DMS114 treated with DMSO at 0.1 percent for 48 hours (cell line): Measurements from ENCODE around the gene C2orf66.

Experiments used
- DNase-seq: peaks from one replicate; lab custom pipeline; 2025; ENCODE audit not compliant: unreplicated experiment; lab: John Stamatoyannopoulos, UW

C2orf66 gene

GRCh38 chr2:196809260-196809659, at the start of gene C2orf66:
TSS of gene C2orf66 (minus strand) at chr2:196809355. CDS start at chr2:196809336, 19 bp downstream.
- DNase-seq, result no peak

DNA sequence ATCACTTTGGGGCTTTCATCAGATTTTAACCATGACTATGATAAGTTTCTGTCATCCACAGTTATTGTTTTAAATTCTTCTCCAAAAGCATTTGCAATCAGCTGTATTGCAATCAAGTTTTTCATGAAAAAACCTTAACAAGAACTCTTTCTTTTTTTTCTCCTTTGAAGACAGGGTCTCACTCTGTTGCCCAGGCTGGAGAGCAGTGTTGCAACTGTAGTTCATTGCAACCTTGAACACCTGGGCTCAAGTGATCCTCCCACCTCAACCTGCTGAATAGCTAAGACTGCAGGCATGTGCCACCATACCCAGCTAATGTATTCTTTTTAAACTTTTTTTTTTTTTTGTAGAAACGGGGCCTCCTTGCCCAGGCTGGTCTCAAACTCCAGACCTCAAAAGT, 45.5 kb upstream of the C2orf66 start:
- no peak for DNase-seq

GRCh38 chr2:196853301-196854087, 44.3 kb upstream of the C2orf66 start:
- no peak for DNase-seq

DNA sequence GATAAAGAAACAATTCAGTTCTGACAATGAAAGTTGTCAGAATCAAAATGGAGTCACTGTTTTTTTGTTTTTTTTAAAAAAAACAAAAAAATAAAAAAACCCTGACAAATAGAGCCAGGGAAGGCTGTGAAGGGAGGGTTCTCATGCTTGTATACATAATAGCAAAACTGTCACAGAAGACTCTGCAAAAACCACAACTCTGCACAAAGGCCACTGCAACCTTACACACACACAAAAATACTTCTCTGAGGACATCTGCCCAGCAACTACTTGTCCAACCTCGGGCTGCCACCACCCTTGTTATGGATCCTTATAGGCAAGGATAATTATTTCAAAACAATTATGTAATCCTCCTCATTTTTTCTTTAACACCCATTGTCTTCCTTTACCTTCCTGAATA, 41.9 kb upstream of the C2orf66 start:
- no peak for DNase-seq

- DNase-seq, result peak; percentile 15
Observed at GRCh38 chr2:196849895-196850294, 40.7 kb upstream of the C2orf66 start.

GRCh38 chr2:196846295-196846694, 37.1 kb upstream of the C2orf66 start:
- no peak for DNase-seq

- no peak for DNase-seq
Observed at GRCh38 chr2:196845371-196845770, 36.2 kb upstream of the C2orf66 start.

- no peak for DNase-seq
Observed at GRCh38 chr2:196840171-196840570, 31.0 kb upstream of the C2orf66 start.

DNA sequence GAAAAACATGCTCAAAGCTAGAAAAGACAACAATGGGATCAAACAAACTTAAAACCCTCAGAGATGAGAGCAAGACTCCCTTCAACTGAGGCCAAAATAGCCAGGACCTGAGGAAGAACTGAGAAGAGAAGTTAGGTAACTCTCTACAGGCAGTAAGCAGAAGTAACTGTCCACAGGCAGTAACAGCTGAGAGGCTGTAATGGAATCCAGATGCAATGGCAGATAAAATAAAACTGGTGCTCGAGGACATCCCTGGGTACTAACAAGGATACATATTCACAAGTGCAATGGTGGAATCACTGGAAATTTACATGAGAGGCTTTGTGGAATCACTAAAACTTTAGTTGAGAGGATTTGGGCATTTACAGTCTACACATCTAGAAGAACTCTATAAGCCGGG, 30.4 kb upstream of the C2orf66 start:
- no peak for DNase-seq

DNA sequence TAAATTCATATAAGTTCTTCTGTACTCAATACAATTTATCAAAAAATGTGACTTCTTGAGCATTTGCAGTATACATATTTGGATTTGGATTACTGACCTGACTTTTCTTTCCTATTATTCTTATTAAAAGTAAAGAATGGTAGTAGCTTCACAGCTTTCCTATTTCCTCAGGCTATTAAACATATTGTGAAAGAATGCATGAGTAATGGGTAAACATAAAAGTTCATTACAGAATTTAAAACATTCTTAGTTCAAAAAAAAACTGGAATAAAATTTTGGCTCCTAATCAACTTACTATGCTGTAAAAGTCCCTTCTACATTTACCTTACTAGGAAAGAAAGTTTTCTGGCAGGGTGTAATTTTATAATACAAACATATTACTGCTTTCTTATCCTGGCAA, 27.3 kb upstream of the C2orf66 start:
- DNase-seq, result no peak

DNA sequence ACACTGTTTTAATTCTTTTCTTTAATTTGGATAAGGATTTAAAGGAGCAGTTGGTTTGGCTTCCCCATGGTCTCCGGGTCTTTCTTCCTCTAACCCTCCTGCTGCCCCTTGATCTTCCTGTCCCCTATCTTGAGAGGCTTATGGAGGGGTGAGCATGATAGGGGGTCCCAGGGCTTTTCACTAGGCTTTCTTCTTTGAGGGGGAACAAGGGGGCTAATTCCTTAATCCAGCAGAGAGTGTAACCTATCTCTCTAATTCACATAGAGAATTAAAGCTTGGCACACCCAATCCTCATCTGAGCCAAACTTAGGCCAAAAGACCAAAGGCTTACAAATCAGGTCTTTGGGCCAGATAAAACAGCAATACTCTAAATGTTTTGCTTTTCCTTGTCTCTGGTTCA, 21.5 kb upstream of the C2orf66 start:
- DNase-seq, result no peak

DNA sequence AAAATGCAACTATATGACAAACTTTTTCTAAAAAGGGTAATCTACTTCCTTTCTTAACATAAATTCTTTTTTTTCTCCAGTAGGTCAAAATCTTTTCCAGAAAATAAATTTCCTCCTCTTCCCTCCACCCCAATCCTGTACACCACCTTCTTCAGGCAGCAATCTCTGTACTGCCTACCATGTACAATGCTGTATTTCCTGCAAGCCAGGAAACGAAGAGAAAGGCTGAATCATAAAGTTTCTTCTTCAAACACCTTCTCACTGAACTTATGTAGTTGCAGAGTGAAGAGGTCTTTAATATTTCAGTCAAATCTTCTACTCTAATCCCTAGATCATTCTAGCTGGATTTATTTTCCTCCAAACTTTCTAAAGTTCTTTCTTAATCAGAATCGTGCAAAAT, 18.2 kb upstream of the C2orf66 start:
- no peak for DNase-seq

DNA sequence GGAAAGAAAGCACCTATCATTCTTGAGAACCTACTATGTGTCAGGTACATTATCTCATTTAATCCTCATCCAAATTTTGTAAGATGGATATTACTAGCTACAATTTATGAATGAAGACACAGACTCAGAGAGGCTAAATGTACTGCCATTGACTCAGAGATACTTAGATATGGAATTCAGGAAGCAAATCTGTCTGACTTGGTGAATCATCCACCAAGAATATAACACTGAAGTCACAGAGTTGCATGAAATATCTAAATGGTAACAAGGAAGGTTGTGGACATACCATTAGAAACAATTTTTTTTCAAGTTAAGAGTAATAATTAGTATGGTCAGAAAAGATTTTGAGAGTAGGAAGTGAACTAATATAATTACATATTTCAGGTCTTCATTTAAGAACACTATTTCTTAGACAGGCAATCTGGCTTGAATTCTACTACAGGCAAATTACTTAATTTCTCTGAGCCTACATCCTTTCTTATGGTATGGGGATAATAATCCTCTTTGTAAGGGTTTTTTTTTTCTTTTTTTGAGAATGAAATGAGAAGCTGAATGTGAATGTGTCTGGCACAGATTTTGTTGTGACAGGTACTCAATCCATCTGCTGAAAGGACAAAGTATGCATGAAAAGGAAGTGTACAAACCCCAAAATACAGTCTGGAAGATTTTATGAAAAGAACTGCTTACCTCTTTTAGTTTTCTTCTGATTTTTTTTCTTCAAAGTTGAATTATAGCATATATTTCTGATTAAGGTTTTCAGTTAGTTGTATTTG, 14.8 kb upstream of the C2orf66 start:
- DNase-seq, result no peak

DNA sequence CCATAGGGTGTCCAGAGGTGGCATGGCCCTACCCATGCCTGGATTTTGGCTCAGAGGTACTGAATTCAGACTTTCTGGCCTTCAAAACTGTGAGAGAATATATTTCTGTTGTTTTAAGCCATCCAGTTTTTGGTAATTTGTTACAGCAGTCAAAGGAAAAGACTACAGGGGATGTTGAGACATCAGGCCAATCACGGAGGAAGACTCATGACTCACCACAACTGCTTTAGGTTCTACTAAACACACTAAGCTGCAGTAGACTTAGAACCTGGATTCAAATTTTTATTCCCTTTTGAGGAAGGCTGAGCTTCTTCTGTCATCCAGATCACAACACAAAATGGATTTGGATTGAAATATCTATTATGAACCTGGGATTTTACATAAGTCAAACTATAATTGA, 12.0 kb upstream of the C2orf66 start:
- no peak for DNase-seq

- no peak for DNase-seq
Observed at GRCh38 chr2:196808083-196808665, 981 bp downstream of the C2orf66 start.

- no peak for DNase-seq
Observed at GRCh38 chr2:196804381-196804780, 4.8 kb downstream of the C2orf66 start.

DNA sequence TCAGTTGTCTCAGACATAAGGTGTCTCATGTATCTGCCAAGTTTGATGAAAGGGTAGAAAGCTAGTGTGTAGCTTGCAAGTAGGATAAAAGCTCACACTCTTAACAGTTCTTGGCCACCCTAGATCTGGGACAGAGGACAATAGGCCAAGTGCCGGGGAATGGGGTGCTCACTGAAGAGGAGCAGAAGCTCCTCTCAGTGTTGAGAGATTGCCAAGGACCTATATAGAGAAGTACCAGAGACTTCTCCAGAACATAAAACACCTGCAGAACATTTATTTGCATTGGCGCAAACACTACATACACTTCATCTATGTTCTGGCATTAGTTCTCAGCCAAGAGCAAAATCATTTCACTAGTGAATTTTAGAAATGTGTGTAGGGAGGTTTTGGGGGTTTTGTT, 6.8 kb downstream of the C2orf66 start:
- no peak for DNase-seq

- no peak for DNase-seq
Observed at GRCh38 chr2:196801674-196802261, 7.4 kb downstream of the C2orf66 start.

- DNase-seq, result no peak
Observed at GRCh38 chr2:196798980-196799379, 10.2 kb downstream of the C2orf66 start.

DNA sequence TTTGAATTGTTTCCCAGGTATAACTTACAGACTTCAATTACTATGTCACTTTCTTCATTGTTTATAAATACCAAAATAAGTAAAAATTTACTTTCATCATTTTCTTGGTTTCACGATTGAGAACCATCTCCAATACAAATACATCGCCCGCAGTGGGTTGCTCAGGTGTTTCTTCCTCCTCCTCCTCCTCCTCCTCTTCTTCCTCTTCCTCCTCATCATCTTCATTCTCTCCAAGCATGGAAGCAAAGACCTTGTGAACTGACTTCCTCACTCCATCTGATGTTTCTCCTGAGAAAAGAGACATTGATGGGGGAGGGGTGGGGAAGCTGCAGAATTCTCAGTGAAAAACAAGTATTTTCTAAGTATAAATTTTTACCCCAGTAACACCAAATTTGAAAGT, 16.3 kb downstream of the C2orf66 start:
- no peak for DNase-seq

DNA sequence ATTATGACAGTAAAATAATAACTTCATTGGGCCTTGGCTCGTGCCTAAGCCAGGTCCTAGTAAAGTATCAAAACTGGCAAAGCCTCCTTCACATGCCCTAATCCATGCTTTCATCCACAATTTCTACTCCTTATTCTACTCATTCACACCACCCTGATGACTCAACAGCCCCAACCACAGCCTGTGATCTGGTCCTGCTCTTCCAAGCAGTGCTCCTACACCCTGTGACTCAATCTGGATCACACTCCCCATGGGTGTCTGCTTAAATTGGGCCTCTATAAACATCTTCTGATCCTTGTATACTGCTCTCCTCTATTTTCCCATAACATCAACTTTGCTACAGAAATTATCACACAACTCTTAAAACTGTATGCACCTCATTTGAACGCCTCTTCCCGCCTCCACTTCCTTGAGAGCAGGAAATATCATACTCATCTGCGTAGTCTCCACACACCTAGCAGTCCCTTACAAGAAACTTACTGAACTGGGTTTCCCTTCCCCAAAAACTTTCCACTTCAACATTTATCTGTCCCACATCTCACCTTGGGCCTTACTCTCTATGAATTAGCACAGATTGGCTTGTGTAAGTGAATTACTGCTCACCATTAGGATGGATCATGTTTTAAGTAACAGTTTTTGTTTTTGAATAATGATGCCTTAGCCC, 25.6 kb downstream of the C2orf66 start:
- no peak for DNase-seq
